Transverse colon (tissue), 4 donors: ENCODE measurements around the gene CDCA8. TPM values are rescaled to one million over a fixed set of nuclear protein-coding genes. Genes with fewer than 3 reads are reported as not detected.
"Not testable (repeated sequence)": the region's sequence is repeated elsewhere in the genome, so short reads cannot be mapped to it uniquely, and the experiment has no call there.

Experiments
- DNase-seq: peaks from one replicate; pipeline ENCODE4 v3.0.0-alpha.2; 2019
- H3K27ac ChIP-seq, 4 donors: fragments of 200-600 bp; sonication (generic); 2 replicates each; pipeline ENCODE4 v1.5.1; 2016 to 2018; ENCODE audit warnings: inconsistent platforms in 4 of 4
- H3K27me3 ChIP-seq: fragments of 200-600 bp; sonication (generic); 2 replicates; pipeline ENCODE4 v1.5.1; 2017; ENCODE audit warnings: inconsistent platforms
- H3K36me3 ChIP-seq, 4 donors: fragments of 200-600 bp; sonication (generic); 2 replicates each; pipeline ENCODE4 v1.5.1; 2017 to 2019; ENCODE audit warnings: inconsistent platforms in 4 of 4
- H3K4me1 ChIP-seq, 4 donors: fragments of 200-600 bp; sonication (generic); 2 replicates each; pipeline ENCODE4 v1.5.1; 2017 to 2020; ENCODE audit warnings: inconsistent platforms in 4 of 4
- H3K4me3 ChIP-seq, 4 donors: fragments of 200-600 bp; sonication (generic); 1 replicate in 1 of 4; 2 replicates in 3 of 4; pipeline versions ENCODE4 v1.5.1 to v1.6.1; 2017 to 2019; ENCODE audit warnings: inconsistent platforms in 4 of 4
- H3K9me3 ChIP-seq, 2 donors: fragments of 200-600 bp; sonication (generic); 2 replicates each; pipeline ENCODE4 v1.5.1; 2017 to 2019; ENCODE audit warnings: inconsistent platforms in 2 of 2
- CTCF ChIP-seq, 5 experiments: fragments of 200-600 bp in 3 of 5; fragments of 450-650 bp in 2 of 5; sonication (generic) in 3 of 5; IDR thresholded peaks; 1 replicate in 2 of 5; 2 replicates in 3 of 5; pipeline ENCODE4 v1.5.1; 2016 to 2017; ENCODE audit warnings: antibody characterized with exemption in 5 of 5, inconsistent platforms in 3 of 5, mild to moderate bottlenecking in 2 of 5, moderate library complexity in 1 of 5
- EP300 ChIP-seq: sonication (generic); formaldehyde crosslinking; IDR thresholded peaks from one replicate; pipeline ENCODE4 v1.6.1; 2017; ENCODE audit warnings: antibody characterized with exemption, low read depth
- POLR2A ChIP-seq: fragments of 450-650 bp; IDR thresholded peaks from one replicate; pipeline ENCODE4 v1.6.1; 2016; ENCODE audit warnings: antibody characterized with exemption, mild to moderate bottlenecking, moderate library complexity
- POLR2AphosphoS5 ChIP-seq, 3 donors: sonication (generic); formaldehyde crosslinking; IDR thresholded peaks; one replicate each; pipeline ENCODE4 v1.6.1; 2016; ENCODE audit warnings: antibody characterized with exemption in 3 of 3
- WGBS, 2 donors: methylation state at CpG; one replicate each; pipeline ENCODE4 v1.1.5; 2018; ENCODE audit warnings: low coverage in 1 of 2; 5-methylcytosine and 5-hydroxymethylcytosine counted together
- in situ Hi-C, 4 donors: fragments of 200-750 bp; cut with MboI; loops; one replicate each; pipeline versions ENCODE4 v1.15.0 to v1.15.1; 2017; ENCODE audit warnings: low sequenced_read_pairs in 3 of 4, low pct_ligation_motif_present in 1 of 4, low pct_unique_long_range_greater_than_20kb in 1 of 4
- intact Hi-C: fragments of 100-400 bp; cut with DNase I; formaldehyde crosslinking; loops from one replicate; pipeline ENCODE4 v1.15.1; 2023; ENCODE audit warnings: low total_unique reads
- total RNA-seq, 4 donors: library from RNA; depleted of rRNA; stranded (reverse); fragments of >200 nt; gene quantifications; one replicate each; pipeline ENCODE4 v1.1.0, GENCODE V29; 2016

The CDCA8 gene
- total RNA-seq, 4 donors from 2014 or later, result 2.0 to 5.7 (median 2.1) TPM; not detected in 1

- TF ChIP-seq CTCF (IDR thresholded peaks at IDR 0.05) (no peak), POLR2AphosphoS5 (IDR thresholded peaks at IDR 0.05) (no peak)
- Histone ChIP-seq H3K9me3 (no peaks in the 10 kb centered on the region), H3K36me3 (peaks cover 0 to 14% (median 5%) of the 10 kb centered on the region in 4 donors), H3K4me1 (peaks cover 9 to 19% (median 16%) of the 10 kb centered on the region in 4 donors), H3K4me3 (no peak overlapping the region), H3K27me3 (no peaks in the 10 kb centered on the region), H3K27ac (no peak overlapping the region)
- DNase-seq, result no peak
- in situ Hi-C loops (loop anchor here (10.0 to 25.0 kb wide), 3 partner anchors 81 to 231 kb away; partner anchors contain the start of gene ZC3H12A (in 2 of the 4)), intact Hi-C loops (loop anchor here (5.0 to 10.0 kb wide), 3 partner anchors 121 to 233 kb away; partner anchors contain the start of gene ZC3H12A)
- 90 to 100% methylated on average over 2 to 3 of the region's 3 CpGs for WGBS, 2 donors
Measured at GRCh38 chr1:37685722-37686121, 6.6 kb upstream of the CDCA8 start.

- H3K9me3 ChIP-seq, H3K4me3 ChIP-seq, H3K27ac ChIP-seq, DNase-seq, H3K27me3 ChIP-seq: not testable (repeated sequence)
- in situ Hi-C loops, result loop anchor here (10.0 to 25.0 kb wide), 3 partner anchors 83 to 233 kb away; partner anchors contain the start of gene ZC3H12A (in 2 of the 4)
- peaks cover 0 to 14% (median 4%) of the 10 kb centered on the region in 4 donors for H3K36me3 ChIP-seq
- peaks cover 17 to 29% (median 25%) of the 10 kb centered on the region in 4 donors for H3K4me1 ChIP-seq
- intact Hi-C loops, result loop anchor here (5.0 to 10.0 kb wide), 3 partner anchors 123 to 235 kb away; partner anchors contain the start of gene ZC3H12A
- 88 to 94% methylated on average over 2 of the region's 2 CpGs for WGBS, 2 donors
Measured at GRCh38 chr1:37687764-37688163, 4.6 kb upstream of the CDCA8 start.

GRCh38 chr1:37688926-37689325, 3.4 kb upstream of the CDCA8 start:
- peaks cover 17 to 38% (median 31%) of the 10 kb centered on the region in 4 donors for H3K4me1 ChIP-seq
- no peak for DNase-seq
- H3K27ac ChIP-seq, result no peak overlapping the region
- no peaks in the 10 kb centered on the region for H3K27me3 ChIP-seq
- in situ Hi-C loops, result loop anchor here (10.0 to 25.0 kb wide), 3 partner anchors 84 to 234 kb away; partner anchors contain the start of gene ZC3H12A (in 2 of the 4)
- peak overlapping the region in 1 of 4 donors; percentile 96 for H3K4me3 ChIP-seq
- 85 to 93% methylated on average over 4 of the region's 4 CpGs for WGBS, 2 donors
- no peaks in the 10 kb centered on the region for H3K9me3 ChIP-seq
- TF ChIP-seq CTCF (IDR thresholded peaks at IDR 0.05) (no peak), POLR2A (no peak), EP300 (no peak), POLR2AphosphoS5 (IDR thresholded peaks at IDR 0.05) (no peak)
- peaks cover 0 to 6% (median 0%) of the 10 kb centered on the region in 4 donors for H3K36me3 ChIP-seq
- intact Hi-C loops, result loop anchor here (5.0 to 10.0 kb wide), 3 partner anchors 124 to 237 kb away; partner anchors contain the start of gene ZC3H12A

- no peak for TF ChIP-seq POLR2AphosphoS5 (IDR thresholded peaks at IDR 0.05)
- peak in 1 of 5 experiments; percentile 13 for TF ChIP-seq CTCF (IDR thresholded peaks at IDR 0.05)
- TF ChIP-seq POLR2A, result peak; percentile 6
- H3K27me3 ChIP-seq, result no peaks in the 10 kb centered on the region
- in situ Hi-C loops, result loop anchor here in 2 of 4 donors (25.0 kb wide), 1 partner anchor 229 kb away; the partner anchor contains the start of gene ZC3H12A (in 2 of the 2)
- H3K9me3 ChIP-seq, result no peaks in the 10 kb centered on the region
- peak overlapping the region; percentile 83 to 94 (median 88) for H3K27ac ChIP-seq
- H3K36me3 ChIP-seq, result no peaks in the 10 kb centered on the region
- H3K4me1 ChIP-seq, result peaks cover 17 to 41% (median 31%) of the 10 kb centered on the region in 4 donors
- H3K4me3 ChIP-seq, result peak overlapping the region; percentile 45 to 96 (median 72)
- intact Hi-C loops, result no loop called here
- WGBS, 2 donors, result 1% methylated on average over 43 of the region's 45 CpGs; no CpG with 5 or more reads in 1 of the 2 donors
- DNase-seq, result peak; percentile 52
Measured at GRCh38 chr1:37691497-37692077, 729 bp upstream of the CDCA8 start.
